ENCODE results near the gene SNRNP35.
A peak's percentile ranks its signal among the peaks of the same experiment; 100 is the strongest.
"Not testable (repeated sequence)": the region's sequence is repeated elsewhere in the genome, so short reads cannot be mapped to it uniquely, and the experiment has no call there.

The SNRNP35 gene

GRCh38 chr12:123457980-123458779 is at the start of gene SNRNP35:
TSS of gene SNRNP35 (plus strand) at chr12:123458139. CDS start at chr12:123465541, 7,402 bp downstream.
- DNase-seq: peak; percentile 92

- not testable (repeated sequence) for DNase-seq
These were observed 49.3 kb upstream of the SNRNP35 start for GRCh38 chr12:123408619-123409018.

GRCh38 chr12:123409284-123410040 is 48.5 kb upstream of the SNRNP35 start:
- not testable (repeated sequence) for DNase-seq

GRCh38 chr12:123410041-123410412 is 47.9 kb upstream of the SNRNP35 start:
- DNase-seq: no peak

GRCh38 chr12:123421314-123421713 is 36.6 kb upstream of the SNRNP35 start:
- no peak for DNase-seq

- no peak for DNase-seq
These were observed 30.7 kb upstream of the SNRNP35 start for GRCh38 chr12:123427036-123427769.

GRCh38 chr12:123428591-123428990 is 29.3 kb upstream of the SNRNP35 start:
- DNase-seq: no peak

GRCh38 chr12:123429101-123429500 is 28.8 kb upstream of the SNRNP35 start:
- DNase-seq: not testable (repeated sequence)

- not testable (repeated sequence) for DNase-seq
These were observed 25.8 kb upstream of the SNRNP35 start for GRCh38 chr12:123431951-123432817.

GRCh38 chr12:123433615-123434014 is 24.3 kb upstream of the SNRNP35 start:
- no peak for DNase-seq

- DNase-seq: no peak
These were observed 22.3 kb upstream of the SNRNP35 start for GRCh38 chr12:123435636-123436016.

- DNase-seq: peak; percentile 93
These were observed 21.6 kb upstream of the SNRNP35 start, which contains the start of gene RILPL2 for GRCh38 chr12:123436017-123436964. TSS of gene RILPL2 (minus strand) at chr12:123436684. CDS start at chr12:123436420, 264 bp downstream.

GRCh38 chr12:123441523-123442164 is 16.3 kb upstream of the SNRNP35 start:
- no peak for DNase-seq

- no peak for DNase-seq
These were observed 15.2 kb upstream of the SNRNP35 start for GRCh38 chr12:123442774-123443173.

- no peak for DNase-seq
These were observed 13.6 kb upstream of the SNRNP35 start for GRCh38 chr12:123444092-123445026.

GRCh38 chr12:123445388-123446332 is 12.3 kb upstream of the SNRNP35 start:
- no peak for DNase-seq

- no peak for DNase-seq
These were observed 11.6 kb upstream of the SNRNP35 start for GRCh38 chr12:123446333-123446713.

- no peak for DNase-seq
These were observed 8.6 kb upstream of the SNRNP35 start for GRCh38 chr12:123449249-123449733.
